ENCODE data around the gene IQUB.

- TF ChIP-seq, protein P1, sequence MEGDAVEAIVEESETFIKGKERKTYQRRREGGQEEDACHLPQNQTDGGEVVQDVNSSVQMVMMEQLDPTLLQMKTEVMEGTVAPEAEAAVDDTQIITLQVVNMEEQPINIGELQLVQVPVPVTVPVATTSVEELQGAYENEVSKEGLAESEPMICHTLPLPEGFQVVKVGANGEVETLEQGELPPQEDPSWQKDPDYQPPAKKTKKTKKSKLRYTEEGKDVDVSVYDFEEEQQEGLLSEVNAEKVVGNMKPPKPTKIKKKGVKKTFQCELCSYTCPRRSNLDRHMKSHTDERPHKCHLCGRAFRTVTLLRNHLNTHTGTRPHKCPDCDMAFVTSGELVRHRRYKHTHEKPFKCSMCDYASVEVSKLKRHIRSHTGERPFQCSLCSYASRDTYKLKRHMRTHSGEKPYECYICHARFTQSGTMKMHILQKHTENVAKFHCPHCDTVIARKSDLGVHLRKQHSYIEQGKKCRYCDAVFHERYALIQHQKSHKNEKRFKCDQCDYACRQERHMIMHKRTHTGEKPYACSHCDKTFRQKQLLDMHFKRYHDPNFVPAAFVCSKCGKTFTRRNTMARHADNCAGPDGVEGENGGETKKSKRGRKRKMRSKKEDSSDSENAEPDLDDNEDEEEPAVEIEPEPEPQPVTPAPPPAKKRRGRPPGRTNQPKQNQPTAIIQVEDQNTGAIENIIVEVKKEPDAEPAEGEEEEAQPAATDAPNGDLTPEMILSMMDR (IDR thresholded peaks at IDR 0.05 in 8 of 11, conservative IDR thresholded peaks at IDR 0.05 in 3 of 11): no peak
- no peak for TF ChIP-seq POLR2A (IDR thresholded peaks at IDR 0.05)
These were observed 22.6 kb upstream of the IQUB start for GRCh38 chr7:123557016-123557397.

Measured in spleen (tissue), 7 donors.